GM12864 (cell line): ENCODE data around the gene ARL3.
A peak's percentile ranks its signal among the peaks of the same experiment; 100 is the strongest.

Experiments
- DNase-seq: peaks from one replicate; pipeline ENCODE4 v3.0.0-alpha.2; 2011; ENCODE audit warnings: low read depth
- H3K4me3 ChIP-seq: 2 replicates; pipeline ENCODE4 v1.5.1; 2011; ENCODE audit warnings: mild to moderate bottlenecking, low read depth, low read length, control low read depth
- CTCF ChIP-seq: IDR thresholded peaks from 2 replicates; pipeline ENCODE4 v1.5.1; 2011; ENCODE audit warnings: low read depth, mild to moderate bottlenecking, moderate library complexity, low read length, control low read depth, inconsistent platforms; ENCODE audit errors: missing control alignments

The ARL3 gene

GRCh38 chr10:102651455-102652169, 62.6 kb downstream of the ARL3 start:
- TF ChIP-seq CTCF = no peak
- H3K4me3 ChIP-seq = peak overlapping the region; percentile 67
- no peak for DNase-seq

- no peak for DNase-seq
- TF ChIP-seq CTCF = no peak
- peak overlapping the region; percentile 67 for H3K4me3 ChIP-seq
Measured at GRCh38 chr10:102650655-102651454, 63.3 kb downstream of the ARL3 start.

- no peak for TF ChIP-seq CTCF
- peak overlapping the region; percentile 67 for H3K4me3 ChIP-seq
- no peak for DNase-seq
Measured at GRCh38 chr10:102649797-102650654, 64.2 kb downstream of the ARL3 start.

GRCh38 chr10:102648889-102649796, 65.1 kb downstream of the ARL3 start:
- H3K4me3 ChIP-seq = peak overlapping the region; percentile 67
- no peak for TF ChIP-seq CTCF
- no peak for DNase-seq

- DNase-seq = no peak
- TF ChIP-seq CTCF = no peak
- H3K4me3 ChIP-seq = peak overlapping the region; percentile 67
Measured at GRCh38 chr10:102648269-102648888, 65.8 kb downstream of the ARL3 start.
